Bronchial epithelial cell (primary cell): Measurements from ENCODE around the gene NUDT14. TPM values are rescaled to one million over a fixed set of nuclear protein-coding genes. Genes with fewer than 3 reads are reported as not detected.
A peak's percentile ranks its signal among the peaks of the same experiment; 100 is the strongest.

Source experiments
- DNase-seq: peaks from one replicate; pipeline ENCODE4 v3.0.0-alpha.2; 2010; ENCODE audit warnings: low read depth
- FAIRE-seq: peaks from 2 replicates; lab custom pipeline; 2011; peaks lifted over from hg19 to GRCh38; lab: Jason Lieb, UNC
- H3K27me3 ChIP-seq: 2 replicates; pipeline ENCODE4 v1.5.1; 2011; ENCODE audit warnings: low read length; ENCODE audit not compliant: control insufficient read depth, insufficient read depth
- H3K36me3 ChIP-seq: 2 replicates; pipeline ENCODE4 v1.5.1; 2011; ENCODE audit warnings: low read length; ENCODE audit not compliant: control insufficient read depth, insufficient read depth
- H3K4me3 ChIP-seq: 2 replicates; pipeline ENCODE4 v1.5.1; 2011; ENCODE audit warnings: mild to moderate bottlenecking, low read depth, low read length, control low read depth
- total RNA-seq: library from RNA; depleted of rRNA; stranded (reverse); fragments of >200 nt; gene quantifications from 2 replicates; pipeline ENCODE4 v1.2.1, GENCODE V29; 2014
- TF ChIP-seq, protein P1 (sequence below): IDR thresholded peaks from 2 replicates; pipeline ENCODE4 v1.5.1; 2011; ENCODE audit warnings: mild to moderate bottlenecking, moderate library complexity, low read length, control low read depth, inconsistent platforms; ENCODE audit not compliant: insufficient read depth, severe bottlenecking

Gene NUDT14
- total RNA-seq, 1 donor from 2014 or later, result 31.9 TPM

GRCh38 chr14:105156414-105157375 is 24.4 kb downstream of the NUDT14 start:
- Histone ChIP-seq H3K27me3 (no peaks in the 10 kb centered on the region), H3K4me3 (no peak overlapping the region), H3K36me3 (peaks cover 38% of the 10 kb centered on the region)
- FAIRE-seq, result no peak
- DNase-seq, result no peak
- TF ChIP-seq, protein P1, sequence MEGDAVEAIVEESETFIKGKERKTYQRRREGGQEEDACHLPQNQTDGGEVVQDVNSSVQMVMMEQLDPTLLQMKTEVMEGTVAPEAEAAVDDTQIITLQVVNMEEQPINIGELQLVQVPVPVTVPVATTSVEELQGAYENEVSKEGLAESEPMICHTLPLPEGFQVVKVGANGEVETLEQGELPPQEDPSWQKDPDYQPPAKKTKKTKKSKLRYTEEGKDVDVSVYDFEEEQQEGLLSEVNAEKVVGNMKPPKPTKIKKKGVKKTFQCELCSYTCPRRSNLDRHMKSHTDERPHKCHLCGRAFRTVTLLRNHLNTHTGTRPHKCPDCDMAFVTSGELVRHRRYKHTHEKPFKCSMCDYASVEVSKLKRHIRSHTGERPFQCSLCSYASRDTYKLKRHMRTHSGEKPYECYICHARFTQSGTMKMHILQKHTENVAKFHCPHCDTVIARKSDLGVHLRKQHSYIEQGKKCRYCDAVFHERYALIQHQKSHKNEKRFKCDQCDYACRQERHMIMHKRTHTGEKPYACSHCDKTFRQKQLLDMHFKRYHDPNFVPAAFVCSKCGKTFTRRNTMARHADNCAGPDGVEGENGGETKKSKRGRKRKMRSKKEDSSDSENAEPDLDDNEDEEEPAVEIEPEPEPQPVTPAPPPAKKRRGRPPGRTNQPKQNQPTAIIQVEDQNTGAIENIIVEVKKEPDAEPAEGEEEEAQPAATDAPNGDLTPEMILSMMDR, result no peak

DNA sequence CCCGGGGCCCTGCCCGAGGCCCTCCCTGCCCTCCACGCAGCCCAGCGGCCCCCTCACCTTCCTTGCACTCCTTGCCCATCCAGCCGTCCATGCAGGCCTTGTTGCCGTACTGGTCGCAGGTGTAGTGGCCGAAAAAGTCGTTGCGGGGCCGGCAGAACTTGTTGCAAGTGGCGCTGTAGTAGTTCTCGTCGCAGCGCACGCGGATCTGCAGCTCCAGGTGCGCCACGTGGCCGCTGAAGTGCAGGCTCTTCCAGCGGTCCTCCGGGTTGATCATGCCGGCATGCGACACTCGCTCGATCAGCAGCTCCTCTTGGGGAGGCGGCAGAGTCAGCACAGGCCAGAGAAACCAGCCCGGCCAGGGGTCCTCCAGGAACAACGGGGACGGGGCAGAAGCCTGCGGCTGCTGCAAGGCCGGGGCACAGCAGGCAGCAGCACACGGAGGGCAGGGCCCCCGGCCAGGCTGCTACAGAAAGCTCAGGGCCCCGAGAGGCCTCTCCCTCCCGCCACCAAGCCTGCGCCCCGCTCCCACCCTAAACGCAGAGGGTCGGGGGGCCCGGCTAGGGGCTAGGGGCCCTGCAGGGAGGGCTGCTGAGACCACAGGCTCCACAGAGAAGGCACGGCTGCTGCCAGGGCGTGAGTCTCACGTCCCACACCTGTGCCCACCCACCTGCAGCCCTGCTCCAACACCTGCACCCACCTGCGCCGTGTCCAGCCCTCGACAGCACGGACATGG is 25.3 kb downstream of the NUDT14 start:
- TF ChIP-seq, protein P1, result no peak
- no peak for DNase-seq
- no peak for FAIRE-seq
- H3K36me3 ChIP-seq, result peaks cover 42% of the 10 kb centered on the region
- no peak overlapping the region for H3K4me3 ChIP-seq
- no peaks in the 10 kb centered on the region for H3K27me3 ChIP-seq

GRCh38 chr14:105155071-105155651 is 26.0 kb downstream of the NUDT14 start:
- Histone ChIP-seq H3K27me3 (no peaks in the 10 kb centered on the region), H3K4me3 (no peak overlapping the region), H3K36me3 (peaks cover 45% of the 10 kb centered on the region)
- TF ChIP-seq, protein P1, result no peak
- FAIRE-seq (no peak), DNase-seq (no peak)

- Histone ChIP-seq H3K27me3 (no peaks in the 10 kb centered on the region), H3K4me3 (no peak overlapping the region), H3K36me3 (peaks cover 45% of the 10 kb centered on the region)
- FAIRE-seq (no peak), DNase-seq (no peak)
- TF ChIP-seq, protein P1, result no peak
Measured at GRCh38 chr14:105154476-105154871, 26.6 kb downstream of the NUDT14 start.

GRCh38 chr14:105153739-105154475 is 27.2 kb downstream of the NUDT14 start:
- no peak for DNase-seq
- TF ChIP-seq, protein P1, result no peak
- FAIRE-seq, result peak; percentile 70
- H3K4me3 ChIP-seq, result no peak overlapping the region
- H3K27me3 ChIP-seq, result no peaks in the 10 kb centered on the region
- peaks cover 47% of the 10 kb centered on the region for H3K36me3 ChIP-seq
